Endothelial cell of umbilical vein (primary cell): ENCODE measurements around the gene NMD3. TPM values are rescaled to one million over a fixed set of nuclear protein-coding genes. Genes with fewer than 3 reads are reported as not detected.

Source experiments
- BruUV-seq: library from RNA; stranded (reverse); fragments of 400-500 nt; replicated peaks from 2 replicates; lab custom pipeline; 2021; lab: Mats Ljungman, UMichigan
- CTCF ChIA-PET: fragments of 300-600, 350-600 bp; sonication (Branson Sonifier 250); formaldehyde crosslinking; loops from one replicate; lab custom pipeline; 2021; ENCODE audit warnings: antibody characterized with exemption, inconsistent platforms; lab: Charles Lee
- POLR2A ChIA-PET: fragments of 300-600, 350-600 bp; sonication (Branson Sonifier 250); formaldehyde crosslinking; loops from one replicate; lab custom pipeline; 2021; ENCODE audit warnings: antibody characterized with exemption, inconsistent platforms; lab: Charles Lee
- DNase-seq: peaks from one replicate; pipeline ENCODE4 v3.0.0-alpha.2; 2011; ENCODE audit warnings: low read depth, low spot score
- FAIRE-seq: peaks from 2 replicates; lab custom pipeline; 2011; peaks lifted over from hg19 to GRCh38; lab: Jason Lieb, UNC
- H2AFZ ChIP-seq: 2 replicates; pipeline ENCODE4 v1.6.0; 2012; ENCODE audit warnings: low read depth, low read length, control low read depth, inconsistent platforms
- H3K27ac ChIP-seq: 2 replicates; pipeline ENCODE4 v1.5.1; 2011; ENCODE audit warnings: low read depth, mild to moderate bottlenecking, control low read depth, low read length, moderate library complexity; ENCODE audit not compliant: insufficient read depth
- H3K27me3 ChIP-seq, 2 experiments: 2 replicates each; pipeline versions ENCODE4 v1.6.0 to v1.6.1; 2011; ENCODE audit warnings: low read length in 2 of 2, mixed read lengths in 1 of 2; ENCODE audit not compliant: control insufficient read depth in 2 of 2, insufficient read depth in 2 of 2
- H3K36me3 ChIP-seq, 2 experiments: 2 replicates in 1 of 2; 3 replicates in 1 of 2; pipeline ENCODE4 v1.5.1; 2011; ENCODE audit warnings: low read length in 2 of 2, mild to moderate bottlenecking in 1 of 2, moderate library complexity in 1 of 2; ENCODE audit not compliant: control insufficient read depth in 2 of 2, insufficient read depth in 2 of 2; ENCODE audit errors: extremely low read depth in 1 of 2
- H3K4me1 ChIP-seq: 3 replicates; pipeline ENCODE4 v1.5.1; 2011; ENCODE audit warnings: mild to moderate bottlenecking, low read length; ENCODE audit not compliant: control insufficient read depth, insufficient read depth; ENCODE audit errors: extremely low read depth
- H3K4me2 ChIP-seq: 2 replicates; pipeline ENCODE4 v1.6.1; 2011; ENCODE audit warnings: low read length, control low read depth, mixed read lengths; ENCODE audit not compliant: insufficient read depth
- H3K4me3 ChIP-seq, 3 experiments: fragments of 200-600 bp in 1 of 3; sonication (generic), shearing (Covaris generic) in 1 of 3; replicated peaks in 1 of 3; 2 replicates each; pipeline ENCODE4 v1.5.1; 2011 to 2016; ENCODE audit warnings: control low read depth in 3 of 3, low read length in 3 of 3, mild to moderate bottlenecking in 2 of 3, inconsistent platforms in 1 of 3, low read depth in 1 of 3, moderate library complexity in 1 of 3; ENCODE audit not compliant: insufficient read depth in 1 of 3
- H3K79me2 ChIP-seq: 2 replicates; pipeline ENCODE4 v1.6.0; 2012; ENCODE audit warnings: low read length, inconsistent platforms; ENCODE audit not compliant: control insufficient read depth, insufficient read depth
- H3K9ac ChIP-seq: replicated peaks from 2 replicates; pipeline ENCODE3; 2011; ENCODE audit warnings: low read length, control low read depth; ENCODE audit not compliant: insufficient read depth; ENCODE audit errors: extremely low read depth
- H3K9me1 ChIP-seq: replicated peaks from 3 replicates; pipeline ENCODE4 v1.6.0; 2011; ENCODE audit warnings: mild to moderate bottlenecking, low read length; ENCODE audit not compliant: control insufficient read depth, insufficient read depth; ENCODE audit errors: extremely low read depth
- H3K9me3 ChIP-seq: replicated peaks from 2 replicates; pipeline ENCODE4 v1.5.1; 2012; ENCODE audit warnings: low read length, inconsistent platforms; ENCODE audit not compliant: control insufficient read depth, insufficient read depth
- H4K20me1 ChIP-seq: replicated peaks from 2 replicates; pipeline ENCODE3; 2011; ENCODE audit warnings: mild to moderate bottlenecking, low read length; ENCODE audit not compliant: control insufficient read depth, insufficient read depth; ENCODE audit errors: extremely low read depth
- EZH2 ChIP-seq: IDR thresholded peaks from 2 replicates; pipeline ENCODE4 v1.6.1; 2012; ENCODE audit warnings: borderline replicate concordance, low read depth, mild to moderate bottlenecking, moderate library complexity, low read length, inconsistent platforms; ENCODE audit not compliant: severe bottlenecking
- FOS ChIP-seq: IDR thresholded peaks from 2 replicates; pipeline ENCODE4 v1.6.1; 2011; ENCODE audit warnings: mild to moderate bottlenecking, low read length, moderate library complexity, borderline replicate concordance; ENCODE audit not compliant: insufficient read depth
- GATA2 ChIP-seq: IDR thresholded peaks from 2 replicates; pipeline ENCODE4 v1.7.0; 2011; ENCODE audit warnings: low read depth, mild to moderate bottlenecking, moderate library complexity, mixed read lengths, low read length; ENCODE audit not compliant: insufficient read length, insufficient read depth
- JUN ChIP-seq: IDR thresholded peaks from 2 replicates; pipeline ENCODE4 v1.6.1; 2011; ENCODE audit warnings: borderline replicate concordance, low read depth; ENCODE audit not compliant: insufficient read length, insufficient read depth
- MYC ChIP-seq: IDR thresholded peaks from one replicate; pipeline ENCODE4 v1.6.1; 2011; ENCODE audit warnings: mild to moderate bottlenecking, low read depth, low read length
- POLR2A ChIP-seq: IDR thresholded peaks from 2 replicates; pipeline ENCODE4 v1.6.1; 2012; ENCODE audit warnings: low read depth, mild to moderate bottlenecking, control low read depth, low read length
- POLR2AphosphoS5 ChIP-seq: IDR thresholded peaks from 2 replicates; pipeline ENCODE4 v1.6.1; 2012; ENCODE audit warnings: low read depth, mild to moderate bottlenecking, control low read depth, low read length, moderate library complexity; ENCODE audit not compliant: insufficient read depth
- dilution Hi-C: fragments of 300-500 bp; cut with MboI; formaldehyde crosslinking; loops from one replicate; pipeline ENCODE4 v1.15.0; 2019; ENCODE audit warnings: low sequenced_read_pairs; ENCODE audit not compliant: extremely low pct_ligation_motif_present
- intact Hi-C: fragments of 100-400 bp; cut with micrococcal nuclease; formaldehyde crosslinking; loops from one replicate; pipeline ENCODE4 v1.10.0; 2022
- polyA plus RNA-seq, 4 experiments: library from polyadenylated mRNA; depleted of rRNA in 3 of 4; stranded (reverse) in 3 of 4; unstranded in 1 of 4; fragments of >200 nt; gene quantifications; 2 replicates each; pipeline versions ENCODE4 v1.2.1 to v1.2.3, GENCODE V29; 2011 to 2012; ENCODE audit warnings: missing spikeins in 1 of 4
- total RNA-seq: library from RNA; stranded (reverse); gene quantifications from 2 replicates; pipeline ENCODE4 v1.2.3, GENCODE V29; 2021
- TF ChIP-seq, protein P1 (sequence below), 2 donors: IDR thresholded peaks; 1 replicate in 1 of 2; 2 replicates in 1 of 2; pipeline ENCODE4 v1.5.1; 2011; ENCODE audit warnings: low read length in 2 of 2, mild to moderate bottlenecking in 2 of 2, moderate library complexity in 2 of 2, control low read depth in 1 of 2, inconsistent platforms in 1 of 2, low read depth in 1 of 2; ENCODE audit not compliant: insufficient read depth in 1 of 2; ENCODE audit errors: extremely low read depth in 1 of 2
- TF ChIP-seq, protein P2 (sequence below): IDR thresholded peaks from 2 replicates; pipeline ENCODE4 v1.6.1; 2011; ENCODE audit not compliant: insufficient read depth, insufficient read length

Gene NMD3
- total and polyA plus RNA-seq, 2 donors (not counting 3 experiments of a cell fraction or from before 2014, with no cell fraction given), result 14.2 to 53.8 TPM

DNA sequence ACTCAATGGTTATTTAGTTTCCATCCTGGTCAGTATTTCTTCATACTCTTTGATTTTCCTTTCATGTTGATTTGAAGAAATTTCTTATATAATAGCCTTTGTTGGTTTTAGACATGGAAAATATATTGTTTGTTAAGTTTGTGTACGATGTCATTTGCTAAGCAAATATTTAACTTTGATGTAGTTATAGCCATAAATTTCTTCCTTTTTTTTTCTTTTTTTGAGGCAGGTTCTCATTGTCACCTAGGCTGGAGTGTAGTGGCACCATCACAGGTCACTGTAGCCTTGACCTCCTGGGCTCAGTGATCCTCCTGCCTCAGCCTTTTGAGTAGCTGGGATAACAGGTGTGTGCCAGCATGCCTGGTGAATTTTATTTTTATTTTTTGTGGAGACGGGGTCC, 51.4 kb downstream of the NMD3 start:
- POLR2A ChIA-PET, result no interaction called here
- no TSS peak for BruUV-seq
- FAIRE-seq, result no peak

More for the DNA sequence above, 51.4 kb downstream of the NMD3 start:
- Histone ChIP-seq H3K9me3 (no peaks in the 10 kb centered on the region), H3K4me3 (no peak overlapping the region), H3K4me2 (no peak overlapping the region), H3K27me3 (no peaks in the 10 kb centered on the region), H3K79me2 (no peaks in the 10 kb centered on the region), H3K36me3 (no peaks in the 10 kb centered on the region), H4K20me1 (no peaks in the 10 kb centered on the region), H3K4me1 (peaks cover 4% of the 10 kb centered on the region), H2AFZ (no peak overlapping the region), H3K9ac (no peak overlapping the region), H3K9me1 (no peaks in the 10 kb centered on the region), H3K27ac (no peak overlapping the region)
- DNase-seq, result no peak
- dilution Hi-C loops (no loop called here), intact Hi-C loops (loop anchor here (5.0 kb wide), 1 partner anchor 515 kb away; the partner anchor contains the start of gene PPM1L)
- TF ChIP-seq MYC (no peak), JUN (no peak), POLR2AphosphoS5 (no peak), POLR2A (no peak), FOS (no peak), EZH2 (no peak), GATA2 (no peak)
- TF ChIP-seq, protein P1, sequence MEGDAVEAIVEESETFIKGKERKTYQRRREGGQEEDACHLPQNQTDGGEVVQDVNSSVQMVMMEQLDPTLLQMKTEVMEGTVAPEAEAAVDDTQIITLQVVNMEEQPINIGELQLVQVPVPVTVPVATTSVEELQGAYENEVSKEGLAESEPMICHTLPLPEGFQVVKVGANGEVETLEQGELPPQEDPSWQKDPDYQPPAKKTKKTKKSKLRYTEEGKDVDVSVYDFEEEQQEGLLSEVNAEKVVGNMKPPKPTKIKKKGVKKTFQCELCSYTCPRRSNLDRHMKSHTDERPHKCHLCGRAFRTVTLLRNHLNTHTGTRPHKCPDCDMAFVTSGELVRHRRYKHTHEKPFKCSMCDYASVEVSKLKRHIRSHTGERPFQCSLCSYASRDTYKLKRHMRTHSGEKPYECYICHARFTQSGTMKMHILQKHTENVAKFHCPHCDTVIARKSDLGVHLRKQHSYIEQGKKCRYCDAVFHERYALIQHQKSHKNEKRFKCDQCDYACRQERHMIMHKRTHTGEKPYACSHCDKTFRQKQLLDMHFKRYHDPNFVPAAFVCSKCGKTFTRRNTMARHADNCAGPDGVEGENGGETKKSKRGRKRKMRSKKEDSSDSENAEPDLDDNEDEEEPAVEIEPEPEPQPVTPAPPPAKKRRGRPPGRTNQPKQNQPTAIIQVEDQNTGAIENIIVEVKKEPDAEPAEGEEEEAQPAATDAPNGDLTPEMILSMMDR (IDR thresholded peaks at IDR 0.05; ENCODE audit: extremely low read depth in 1 of 2, insufficient read depth in 1 of 2, low read depth in 1 of 2, low read length in 2 of 2), result no peak
- TF ChIP-seq, protein P2, sequence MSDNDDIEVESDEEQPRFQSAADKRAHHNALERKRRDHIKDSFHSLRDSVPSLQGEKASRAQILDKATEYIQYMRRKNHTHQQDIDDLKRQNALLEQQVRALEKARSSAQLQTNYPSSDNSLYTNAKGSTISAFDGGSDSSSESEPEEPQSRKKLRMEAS, result no peak
- CTCF ChIA-PET, result interaction anchor here (1.1 to 2.5 kb wide), 2 partner anchors 148 to 151 kb away, joined by 3 to 7 read pairs; no protein-coding TSS in a partner anchor
